Brain microvascular endothelial cell (primary cell): ENCODE results near the gene NLRP4.

ENCODE experiments used
- DNase-seq: peaks from one replicate; pipeline ENCODE4 v3.0.0-alpha.2; 2020
- H3K27ac ChIP-seq: fragments of 250-450 bp; sonication (Bioruptor Pico); 2 replicates; pipeline ENCODE4 v1.5.1; 2020; ENCODE audit warnings: mild to moderate bottlenecking, moderate library complexity
- H3K27me3 ChIP-seq: fragments of 250-450 bp; sonication (Bioruptor Pico); replicated peaks from 2 replicates; pipeline ENCODE4 v1.5.1; 2020; ENCODE audit warnings: mild to moderate bottlenecking
- H3K36me3 ChIP-seq: fragments of 250-450 bp; sonication (Bioruptor Pico); replicated peaks from 2 replicates; pipeline ENCODE4 v1.5.1; 2020; ENCODE audit warnings: mild to moderate bottlenecking
- H3K4me3 ChIP-seq: 2 replicates; pipeline ENCODE4 v1.5.1; 2011; ENCODE audit warnings: low read depth, mild to moderate bottlenecking, control low read depth, low read length, moderate library complexity
- in situ Hi-C: cut with HindIII; loops from 2 replicates; pipeline ENCODE4 v1.10.0; 2017; ENCODE audit warnings: low sequenced_read_pairs, low pct_ligation_motif_present
- TF ChIP-seq, protein P1 (sequence below): IDR thresholded peaks from 2 replicates; pipeline ENCODE4 v1.5.1; 2011; ENCODE audit warnings: low read depth, mild to moderate bottlenecking, moderate library complexity, low read length, control low read depth, inconsistent platforms; ENCODE audit errors: missing control alignments

The NLRP4 gene

GRCh38 chr19:55898911-55899310 is 62.6 kb downstream of the NLRP4 start:
- no peak for DNase-seq
- Histone ChIP-seq H3K36me3 (no peaks in the 10 kb centered on the region), H3K27ac (no peak overlapping the region), H3K27me3 (no peaks in the 10 kb centered on the region), H3K4me3 (no peak overlapping the region)
- in situ Hi-C loops = no loop called here
- TF ChIP-seq, protein P1, sequence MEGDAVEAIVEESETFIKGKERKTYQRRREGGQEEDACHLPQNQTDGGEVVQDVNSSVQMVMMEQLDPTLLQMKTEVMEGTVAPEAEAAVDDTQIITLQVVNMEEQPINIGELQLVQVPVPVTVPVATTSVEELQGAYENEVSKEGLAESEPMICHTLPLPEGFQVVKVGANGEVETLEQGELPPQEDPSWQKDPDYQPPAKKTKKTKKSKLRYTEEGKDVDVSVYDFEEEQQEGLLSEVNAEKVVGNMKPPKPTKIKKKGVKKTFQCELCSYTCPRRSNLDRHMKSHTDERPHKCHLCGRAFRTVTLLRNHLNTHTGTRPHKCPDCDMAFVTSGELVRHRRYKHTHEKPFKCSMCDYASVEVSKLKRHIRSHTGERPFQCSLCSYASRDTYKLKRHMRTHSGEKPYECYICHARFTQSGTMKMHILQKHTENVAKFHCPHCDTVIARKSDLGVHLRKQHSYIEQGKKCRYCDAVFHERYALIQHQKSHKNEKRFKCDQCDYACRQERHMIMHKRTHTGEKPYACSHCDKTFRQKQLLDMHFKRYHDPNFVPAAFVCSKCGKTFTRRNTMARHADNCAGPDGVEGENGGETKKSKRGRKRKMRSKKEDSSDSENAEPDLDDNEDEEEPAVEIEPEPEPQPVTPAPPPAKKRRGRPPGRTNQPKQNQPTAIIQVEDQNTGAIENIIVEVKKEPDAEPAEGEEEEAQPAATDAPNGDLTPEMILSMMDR = no peak

- in situ Hi-C loops = no loop called here
- Histone ChIP-seq H3K27me3 (no peaks in the 10 kb centered on the region), H3K36me3 (no peaks in the 10 kb centered on the region), H3K27ac (no peak overlapping the region), H3K4me3 (no peak overlapping the region)
- TF ChIP-seq, protein P1 = no peak
- DNase-seq = no peak
These were observed 65.2 kb downstream of the NLRP4 start for GRCh38 chr19:55901369-55902079.

DNA sequence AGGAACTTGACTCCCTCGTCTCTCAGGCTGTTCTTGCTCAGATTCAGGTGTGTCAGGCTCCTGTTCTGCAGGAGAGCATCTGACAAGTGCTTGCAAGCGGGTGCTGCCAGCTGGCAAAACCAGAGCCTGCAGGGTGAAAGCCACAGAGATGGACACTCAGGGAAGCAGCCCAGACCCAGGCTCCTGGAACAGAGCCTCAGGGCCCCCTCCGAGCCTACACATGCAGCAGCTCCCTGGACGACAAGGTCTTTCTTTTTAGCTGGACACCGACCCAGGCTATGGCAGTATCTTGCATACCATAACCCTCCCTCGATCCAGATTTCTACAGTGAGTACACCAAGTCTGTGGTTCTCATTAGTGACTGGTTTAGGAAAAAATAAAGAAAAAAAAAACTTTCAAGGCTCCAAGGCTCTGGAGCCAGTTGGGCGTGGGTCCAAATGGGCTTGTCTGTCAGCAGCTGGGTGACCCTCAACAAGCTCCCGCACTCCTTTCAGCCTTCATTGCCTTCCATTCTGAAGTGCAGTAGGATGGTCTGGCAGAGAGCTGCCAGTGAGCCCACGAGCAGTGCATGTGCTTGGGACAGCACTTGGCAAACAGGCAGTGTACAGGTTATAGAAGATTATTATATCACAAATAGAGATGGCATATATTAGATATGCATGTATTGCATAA is 65.9 kb downstream of the NLRP4 start:
- Histone ChIP-seq H3K27ac (no peak overlapping the region), H3K4me3 (no peak overlapping the region), H3K36me3 (no peaks in the 10 kb centered on the region), H3K27me3 (no peaks in the 10 kb centered on the region)
- TF ChIP-seq, protein P1 = no peak
- in situ Hi-C loops = no loop called here
- DNase-seq = no peak

DNA sequence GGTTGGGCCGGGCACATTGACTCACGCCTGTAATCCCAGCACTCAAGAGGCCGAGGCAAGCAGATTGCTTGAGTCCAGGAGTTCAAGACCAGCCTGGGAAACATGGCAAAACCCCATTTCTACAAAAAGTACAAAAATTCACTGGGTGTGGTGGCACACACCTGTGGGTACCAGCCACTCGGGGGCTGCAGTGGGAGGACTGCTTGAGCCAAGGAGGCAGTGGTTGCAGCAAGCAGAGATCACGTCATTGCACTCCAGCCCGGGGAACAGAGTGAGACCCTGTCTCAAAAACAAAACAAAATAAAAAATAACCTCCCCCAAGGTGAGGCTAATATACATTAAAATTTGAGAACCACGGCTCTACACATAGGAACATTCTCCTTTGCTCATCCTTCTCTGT is 70.9 kb downstream of the NLRP4 start:
- no peaks in the 10 kb centered on the region for H3K27me3 ChIP-seq
- TF ChIP-seq, protein P1 = no peak
- no peak for DNase-seq
- no peaks in the 10 kb centered on the region for H3K36me3 ChIP-seq
- in situ Hi-C loops = no loop called here
- H3K27ac ChIP-seq = no peak overlapping the region
- H3K4me3 ChIP-seq = no peak overlapping the region

DNA sequence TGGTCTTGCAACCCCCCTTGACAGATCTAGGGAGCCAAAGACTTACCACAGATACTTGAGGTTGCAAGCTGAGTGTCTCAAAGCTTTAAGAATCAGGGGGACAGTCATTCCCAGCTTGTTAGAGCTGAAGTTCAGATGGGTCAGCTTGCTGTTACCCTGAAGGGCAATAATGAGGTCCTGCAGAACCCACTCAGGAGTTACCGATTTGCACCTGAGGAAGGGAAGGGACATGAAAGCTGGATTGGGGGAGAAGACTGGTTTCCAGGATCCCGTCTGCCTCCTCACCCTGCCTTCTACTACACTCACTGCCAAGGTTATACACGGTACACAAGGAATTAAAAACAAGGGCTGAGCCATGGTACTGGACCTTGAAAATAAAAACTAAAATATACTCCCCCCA is 71.4 kb downstream of the NLRP4 start:
- no peak overlapping the region for H3K27ac ChIP-seq
- TF ChIP-seq, protein P1 = no peak
- H3K27me3 ChIP-seq = no peaks in the 10 kb centered on the region
- H3K36me3 ChIP-seq = no peaks in the 10 kb centered on the region
- no peak for DNase-seq
- in situ Hi-C loops = no loop called here
- H3K4me3 ChIP-seq = no peak overlapping the region

DNA sequence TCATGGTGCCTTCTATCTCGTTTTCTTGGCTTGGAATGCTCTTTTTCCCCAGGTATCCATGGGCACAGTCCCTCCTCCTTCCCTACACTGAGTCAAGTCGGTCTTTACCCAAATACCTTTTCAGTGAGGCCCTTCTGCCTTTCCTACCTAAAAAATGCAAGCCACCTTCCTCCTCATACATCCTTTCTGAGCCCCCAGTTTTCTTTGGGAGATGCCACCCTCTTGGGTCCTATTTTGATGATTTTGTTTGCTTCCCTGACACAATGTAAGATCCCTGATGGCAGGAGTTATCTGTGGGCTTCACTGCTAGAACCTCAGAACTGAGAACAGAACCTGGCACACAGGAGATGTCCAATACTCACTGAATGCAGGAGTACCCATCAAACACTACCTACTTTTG is 73.5 kb downstream of the NLRP4 start:
- no peak overlapping the region for H3K27ac ChIP-seq
- TF ChIP-seq, protein P1 = no peak
- in situ Hi-C loops = no loop called here

More for the DNA sequence above, 73.5 kb downstream of the NLRP4 start:
- Histone ChIP-seq H3K36me3 (no peaks in the 10 kb centered on the region), H3K4me3 (no peak overlapping the region), H3K27me3 (no peaks in the 10 kb centered on the region)
- DNase-seq = no peak
